ENCODE data around the gene LRP3. TPM values are rescaled to one million over a fixed set of nuclear protein-coding genes. Genes with fewer than 3 reads are reported as not detected.

Gene LRP3
- total RNA-seq, 4 donors from 2014 or later: 31.0 to 66.7 (median 38.5) TPM

GRCh38 chr19:33199441-33200265 lies 5.5 kb downstream of the LRP3 start:
- H3K36me3 ChIP-seq: peaks cover 0 to 70% of the 10 kb centered on the region in 2 donors
- TF ChIP-seq POLR2A (IDR thresholded peaks at IDR 0.05): no peak
- no peak for TF ChIP-seq EP300 (IDR thresholded peaks at IDR 0.05)
- no peak for TF ChIP-seq CTCF (IDR thresholded peaks at IDR 0.05)
- no peak for TF ChIP-seq POLR2AphosphoS5 (IDR thresholded peaks at IDR 0.05)
- H3K9me3 ChIP-seq: no peaks in the 10 kb centered on the region
- peaks cover 0 to 16% (median 9%) of the 10 kb centered on the region in 3 donors for H3K4me1 ChIP-seq
- H3K27ac ChIP-seq: no peak overlapping the region
- no peak for ATAC-seq
- no peaks in the 10 kb centered on the region for H3K27me3 ChIP-seq
- no peak overlapping the region for H3K4me3 ChIP-seq
- 70 to 84% methylated on average over 4 to 8 of the region's 8 CpGs for whole genome bisulfite sequencing, 2 donors (ENCODE audit: low coverage in 1 of 2)

GRCh38 chr19:33201473-33201872 lies 7.3 kb downstream of the LRP3 start:
- Histone ChIP-seq H3K4me1 (no peaks in the 10 kb centered on the region), H3K4me3 (no peak overlapping the region), H3K36me3 (peaks cover 0 to 88% of the 10 kb centered on the region in 2 donors), H3K9me3 (no peaks in the 10 kb centered on the region), H3K27ac (no peak overlapping the region), H3K27me3 (no peaks in the 10 kb centered on the region)
- TF ChIP-seq EP300 (IDR thresholded peaks at IDR 0.05): no peak
- no peak for TF ChIP-seq CTCF (IDR thresholded peaks at IDR 0.05)
- TF ChIP-seq POLR2A (IDR thresholded peaks at IDR 0.05): no peak
- no peak for TF ChIP-seq POLR2AphosphoS5 (IDR thresholded peaks at IDR 0.05)
- ATAC-seq: no peak
- WGBS, 2 donors (ENCODE audit: low coverage in 1 of 2): 95% methylated on average over 4 of the region's 6 CpGs; no CpG with 5 or more reads in 1 of the 2 donors

GRCh38 chr19:33201886-33202545 lies 7.9 kb downstream of the LRP3 start:
- H3K36me3 ChIP-seq: peaks cover 0 to 90% of the 10 kb centered on the region in 2 donors
- H3K9me3 ChIP-seq: no peaks in the 10 kb centered on the region
- TF ChIP-seq POLR2AphosphoS5 (IDR thresholded peaks at IDR 0.05) (no peak), POLR2A (IDR thresholded peaks at IDR 0.05) (no peak)
- no peak overlapping the region for H3K4me3 ChIP-seq
- WGBS, 2 donors (ENCODE audit: low coverage in 1 of 2): 91 to 97% methylated on average over 4 of the region's 15 CpGs
- ATAC-seq: no peak
- H3K27me3 ChIP-seq: no peaks in the 10 kb centered on the region
- no peaks in the 10 kb centered on the region for H3K4me1 ChIP-seq
- no peak overlapping the region for H3K27ac ChIP-seq

- no peak overlapping the region for H3K4me3 ChIP-seq
- H3K27ac ChIP-seq: no peak overlapping the region
- no peak for ATAC-seq
- no peaks in the 10 kb centered on the region for H3K9me3 ChIP-seq
- H3K36me3 ChIP-seq: peaks cover 0 to 90% of the 10 kb centered on the region in 2 donors
- no peaks in the 10 kb centered on the region for H3K27me3 ChIP-seq
- H3K4me1 ChIP-seq: no peaks in the 10 kb centered on the region
- 89 to 92% methylated on average over 7 of the region's 27 CpGs for WGBS, 2 donors (ENCODE audit: low coverage in 1 of 2)
- TF ChIP-seq CTCF (IDR thresholded peaks at IDR 0.05): no peak
- no peak for TF ChIP-seq EP300 (IDR thresholded peaks at IDR 0.05)
- no peak for TF ChIP-seq POLR2AphosphoS5 (IDR thresholded peaks at IDR 0.05)
- TF ChIP-seq POLR2A (IDR thresholded peaks at IDR 0.05): no peak
Measured at GRCh38 chr19:33202546-33203507, 8.7 kb downstream of the LRP3 start.

- Histone ChIP-seq H3K36me3 (peaks cover 0 to 83% of the 10 kb centered on the region in 2 donors), H3K9me3 (no peaks in the 10 kb centered on the region), H3K27ac (no peak overlapping the region), H3K27me3 (no peaks in the 10 kb centered on the region), H3K4me3 (no peak overlapping the region), H3K4me1 (no peaks in the 10 kb centered on the region)
- WGBS, 2 donors (ENCODE audit: low coverage in 1 of 2): 40 to 71% methylated on average over 1 to 3 of the region's 6 CpGs
- TF ChIP-seq POLR2A (IDR thresholded peaks at IDR 0.05): no peak
- TF ChIP-seq POLR2AphosphoS5 (IDR thresholded peaks at IDR 0.05): no peak
- no peak for TF ChIP-seq EP300 (IDR thresholded peaks at IDR 0.05)
- TF ChIP-seq CTCF (IDR thresholded peaks at IDR 0.05): no peak
- ATAC-seq: no peak
Measured at GRCh38 chr19:33203529-33203928, 9.4 kb downstream of the LRP3 start.
